H1 (cell line): ENCODE data around the gene PDE9A. TPM values are rescaled to one million over a fixed set of nuclear protein-coding genes. Genes with fewer than 3 reads are reported as not detected.

Source experiments
- CTCF ChIA-PET: fragments of 300-600 bp; sonication (Branson Sonifier 250); formaldehyde crosslinking; loops from one replicate; lab custom pipeline; 2021; ENCODE audit not compliant: partially characterized antibody; lab: Charles Lee
- POLR2A ChIA-PET: fragments of 300-600 bp; sonication (Branson Sonifier 250); formaldehyde crosslinking; loops from one replicate; lab custom pipeline; 2021; ENCODE audit warnings: inconsistent platforms; ENCODE audit not compliant: partially characterized antibody; lab: Charles Lee
- DNase-seq, 2 experiments: peaks; one replicate each; pipeline versions ENCODE4 v3.0.0 to v3.0.0-alpha.2; 2010 to 2022; ENCODE audit warnings: low spot score in 2 of 2, low read depth in 1 of 2, mixed read lengths in 1 of 2
- FAIRE-seq: peaks from 2 replicates; lab custom pipeline; 2011; peaks lifted over from hg19 to GRCh38; lab: Jason Lieb, UNC
- H2AFZ ChIP-seq: 2 replicates; pipeline ENCODE4 v1.8.1; 2012; ENCODE audit warnings: low read length, inconsistent platforms
- H2AK5ac ChIP-seq: 2 replicates; pipeline ENCODE4 v1.6.1; 2013; ENCODE audit warnings: low read depth, low read length
- H2BK120ac ChIP-seq: replicated peaks from 2 replicates; pipeline ENCODE3; 2013; ENCODE audit warnings: low read depth, low read length, inconsistent platforms
- H2BK12ac ChIP-seq: 2 replicates; pipeline ENCODE4 v1.6.1; 2013; ENCODE audit warnings: low read depth, low read length
- H2BK15ac ChIP-seq: 2 replicates; pipeline ENCODE4 v1.6.1; 2013; ENCODE audit warnings: low read length
- H2BK20ac ChIP-seq: 2 replicates; pipeline ENCODE4 v1.6.1; 2013; ENCODE audit warnings: low read length
- H2BK5ac ChIP-seq: 2 replicates; pipeline ENCODE4 v1.6.1; 2013; ENCODE audit warnings: low read depth, low read length
- H3K14ac ChIP-seq: 2 replicates; pipeline ENCODE4 v1.6.1; 2013; ENCODE audit warnings: inconsistent platforms; ENCODE audit not compliant: insufficient read length
- H3K18ac ChIP-seq: 2 replicates; pipeline ENCODE4 v1.6.1; 2013; ENCODE audit warnings: low read length; ENCODE audit errors: extremely low read depth
- H3K23ac ChIP-seq: 2 replicates; pipeline ENCODE4 v1.6.1; 2013; ENCODE audit warnings: inconsistent platforms; ENCODE audit not compliant: insufficient read length
- H3K23me2 ChIP-seq: 2 replicates; pipeline ENCODE4 v1.6.1; 2013; ENCODE audit warnings: low read depth, low read length
- H3K27ac ChIP-seq: 2 replicates; pipeline ENCODE4 v1.6.1; 2011; ENCODE audit warnings: low read depth, low read length, inconsistent platforms
- H3K27me3 ChIP-seq, 4 experiments: replicated peaks in 1 of 4; 1 replicate in 1 of 4; 2 replicates in 3 of 4; pipeline versions ENCODE4 v1.6.1 to v1.8.1; 2011 to 2013; ENCODE audit warnings: low read length in 3 of 4, mild to moderate bottlenecking in 3 of 4, inconsistent platforms in 2 of 4, mixed read lengths in 2 of 4, moderate library complexity in 1 of 4; ENCODE audit not compliant: control insufficient read depth in 3 of 4, insufficient read depth in 3 of 4; ENCODE audit errors: extremely low read depth in 1 of 4
- H3K36me3 ChIP-seq, 4 experiments: 2 replicates each; pipeline versions ENCODE4 v1.6.1 to v1.8.1; 2011 to 2013; ENCODE audit warnings: mild to moderate bottlenecking in 4 of 4, low read length in 3 of 4, moderate library complexity in 2 of 4, control low read depth in 1 of 4, inconsistent platforms in 1 of 4; ENCODE audit not compliant: insufficient read depth in 4 of 4, control insufficient read depth in 2 of 4
- H3K4ac ChIP-seq: replicated peaks from 2 replicates; pipeline ENCODE3; 2013; ENCODE audit warnings: low read length, low read depth, mixed read lengths, inconsistent platforms; ENCODE audit not compliant: insufficient read length
- H3K4me1 ChIP-seq, 4 experiments: replicated peaks in 1 of 4; 1 replicate in 1 of 4; 2 replicates in 3 of 4; pipeline versions ENCODE4 v1.6.1 to v1.8.1; 2011 to 2013; ENCODE audit warnings: low read length in 3 of 4, inconsistent platforms in 2 of 4, mixed read lengths in 1 of 4; ENCODE audit not compliant: insufficient read depth in 4 of 4, control insufficient read depth in 3 of 4
- H3K4me2 ChIP-seq, 2 experiments: 2 replicates each; pipeline versions ENCODE4 v1.6.1 to v1.8.1; 2011 to 2013; ENCODE audit warnings: low read depth in 2 of 2, low read length in 2 of 2, control low read depth in 1 of 2, inconsistent platforms in 1 of 2, mild to moderate bottlenecking in 1 of 2; ENCODE audit not compliant: insufficient read depth in 1 of 2
- H3K4me3 ChIP-seq, 4 experiments: fragments of 200-600, 300-600 bp in 1 of 4; sonication (generic), shearing (Covaris generic), sonication (Bioruptor Twin) in 1 of 4; 2 replicates each; pipeline versions ENCODE4 v1.5.1 to v1.8.1; 2011 to 2016; ENCODE audit warnings: low read length in 4 of 4, low read depth in 3 of 4, control low read depth in 2 of 4, inconsistent platforms in 2 of 4, mild to moderate bottlenecking in 2 of 4, mixed read lengths in 1 of 4, moderate library complexity in 1 of 4; ENCODE audit not compliant: insufficient read depth in 2 of 4; ENCODE audit errors: extremely low read depth in 1 of 4
- H3K56ac ChIP-seq: replicated peaks from 2 replicates; pipeline ENCODE3; 2013; ENCODE audit warnings: low read depth, mild to moderate bottlenecking, mixed read lengths, low read length, inconsistent platforms; ENCODE audit not compliant: insufficient read length
- H3K79me1 ChIP-seq: 2 replicates; pipeline ENCODE4 v1.6.1; 2013; ENCODE audit warnings: low read depth, low read length, control low read depth
- H3K79me2 ChIP-seq, 2 experiments: 2 replicates each; pipeline versions ENCODE4 v1.6.1 to v1.8.1; 2012 to 2013; ENCODE audit warnings: low read length in 2 of 2, mild to moderate bottlenecking in 2 of 2, inconsistent platforms in 1 of 2; ENCODE audit not compliant: insufficient read depth in 2 of 2, control insufficient read depth in 1 of 2
- H3K9ac ChIP-seq, 4 experiments: replicated peaks in 1 of 4; 1 replicate in 1 of 4; 2 replicates in 3 of 4; pipeline versions ENCODE4 v1.6.1 to v1.8.1; 2011 to 2013; ENCODE audit warnings: low read depth in 3 of 4, low read length in 3 of 4, control low read depth in 2 of 4, mild to moderate bottlenecking in 2 of 4, moderate library complexity in 2 of 4, inconsistent platforms in 1 of 4; ENCODE audit errors: extremely low read depth in 1 of 4
- H3K9me3 ChIP-seq, 2 experiments: 2 replicates each; pipeline versions ENCODE4 v1.6.1 to v1.8.1; 2012 to 2013; ENCODE audit warnings: mild to moderate bottlenecking in 2 of 2, moderate library complexity in 2 of 2, control low read depth in 1 of 2, inconsistent platforms in 1 of 2, low read depth in 1 of 2, low read length in 1 of 2, mixed read lengths in 1 of 2; ENCODE audit not compliant: insufficient read depth in 2 of 2
- H4K20me1 ChIP-seq, 2 experiments: replicated peaks in 1 of 2; 2 replicates each; pipeline versions ENCODE3 to v1.8.1; 2011 to 2013; ENCODE audit warnings: inconsistent platforms in 2 of 2, low read length in 2 of 2, mild to moderate bottlenecking in 1 of 2; ENCODE audit not compliant: insufficient read depth in 2 of 2, control insufficient read depth in 1 of 2
- H4K5ac ChIP-seq: 2 replicates; pipeline ENCODE4 v1.6.1; 2013; ENCODE audit warnings: low read length, low read depth, mixed read lengths, inconsistent platforms; ENCODE audit not compliant: insufficient read length
- H4K8ac ChIP-seq: 2 replicates; pipeline ENCODE4 v1.8.0; 2013; ENCODE audit warnings: mild to moderate bottlenecking, moderate library complexity, low read length, inconsistent platforms; ENCODE audit not compliant: insufficient read depth; ENCODE audit errors: extremely low read depth
- H4K91ac ChIP-seq: replicated peaks from 2 replicates; pipeline ENCODE3; 2013; ENCODE audit warnings: low read length, mixed read lengths, inconsistent platforms; ENCODE audit not compliant: insufficient read length
- ASH2L ChIP-seq: fragments of 200-600, 300-600 bp; sonication (generic); IDR thresholded peaks from one replicate; pipeline ENCODE4 v1.7.1; 2017; ENCODE audit warnings: low read length
- CREB1 ChIP-seq: IDR thresholded peaks from 2 replicates; pipeline ENCODE4 v1.6.1; 2012; ENCODE audit warnings: inconsistent platforms
- GTF2F1 ChIP-seq: IDR thresholded peaks from 2 replicates; pipeline ENCODE4 v1.6.1; 2012; ENCODE audit warnings: low read depth, low read length, improper control_type of control experiment, borderline replicate concordance
- JUND ChIP-seq: IDR thresholded peaks from 2 replicates; pipeline ENCODE4 v1.6.1; 2011; ENCODE audit warnings: mild to moderate bottlenecking, improper control_type of control experiment, low read length
- KDM1A ChIP-seq: fragments of 200-600, 300-600 bp; sonication (generic); IDR thresholded peaks from 2 replicates; pipeline ENCODE4 v1.7.1; 2016; ENCODE audit warnings: mild to moderate bottlenecking, low read length, borderline replicate concordance
- KDM5A ChIP-seq: fragments of 200-600 bp; IDR thresholded peaks from 2 replicates; pipeline ENCODE4 v1.7.1; 2012; ENCODE audit warnings: mild to moderate bottlenecking, low read length, inconsistent platforms, mixed read lengths
- TCF12 ChIP-seq: IDR thresholded peaks from 2 replicates; pipeline ENCODE4 v1.6.1; 2011; ENCODE audit warnings: low read depth, mild to moderate bottlenecking, low read length
- WGBS, 2 experiments: shearing (Covaris generic) in 1 of 2; methylation state at CpG; one replicate each; pipeline versions ENCODE4 v1.1.6 to v1.1.7; 2013 to 2015; ENCODE audit warnings: low lambda C conversion rate in 2 of 2, mixed read lengths in 2 of 2, inconsistent platforms in 1 of 2, low coverage in 1 of 2, missing lambda C conversion rate in 1 of 2; ENCODE audit not compliant: insufficient replicate concordance in 2 of 2, insufficient coverage in 1 of 2, insufficient read length in 1 of 2; ENCODE audit errors: extremely low coverage in 1 of 2, missing lambda C conversion rate in 1 of 2; 5-methylcytosine and 5-hydroxymethylcytosine counted together
- polyA plus RNA-seq, 7 experiments: library from polyadenylated mRNA; depleted of rRNA in 3 of 7; stranded (reverse) in 5 of 7; unstranded in 2 of 7; fragments of >200 nt in 5 of 7; fragments of 200-250 nt in 2 of 7; gene quantifications; 1 replicate in 5 of 7; 2 replicates in 1 of 7; 4 replicates in 1 of 7; pipeline versions ENCODE4 v1.2.1 to v1.2.3, GENCODE V29; 2011 to 2013; ENCODE audit warnings: missing spikeins in 2 of 7, mixed read lengths in 2 of 7
- total RNA-seq: library from RNA; stranded (reverse); fragmentation: NEBNext Ultra II Directional; extraction: Animal tissue kit (Norgen Biotek cat#: 25700); gene quantifications from 2 replicates; pipeline ENCODE4 v1.2.1, GENCODE V29; 2021

Gene PDE9A
- total and polyA plus RNA-seq, 2 of the 8 experiments (the other 6 are each of a cell fraction or from before 2014, with no cell fraction given), result 39.2 to 45.9 TPM

- no peak overlapping the region for H3K14ac ChIP-seq
- no peak overlapping the region for H3K56ac ChIP-seq
- no peak overlapping the region for H3K23ac ChIP-seq
- no peak overlapping the region for H2BK12ac ChIP-seq
- no peak overlapping the region for H2AK5ac ChIP-seq
- H4K8ac ChIP-seq, result no peak overlapping the region
- no peak overlapping the region for H2BK120ac ChIP-seq
- H3K4me1 ChIP-seq, result peaks cover 0 to 2% (median 0%) of the 10 kb centered on the region in 4 experiments; a peak in 1 of 7 replicates
- no peak overlapping the region for H3K18ac ChIP-seq
- ChIA-PET POLR2A (no interaction called here), CTCF (interaction anchor here (0.8 to 1.1 kb wide), 2 partner anchors 9 to 12 kb away, joined by 3 to 5 read pairs; no protein-coding TSS in a partner anchor)
- peaks cover 7% of the 10 kb centered on the region; the same call in 1 of the 2 replicates for H3K23me2 ChIP-seq
- no peak overlapping the region for H3K27ac ChIP-seq
- no peak overlapping the region for H2BK15ac ChIP-seq
- H3K79me1 ChIP-seq, result no peaks in the 10 kb centered on the region
- no peak overlapping the region for H4K91ac ChIP-seq
- H2AFZ ChIP-seq, result no peak overlapping the region
- no peak overlapping the region for H3K9ac ChIP-seq
- no peak overlapping the region for H4K5ac ChIP-seq
- 90% methylated on average over 9 of the region's 9 CpGs; no CpG with 5 or more reads in 1 of the 2 experiments for WGBS, 2 experiments
- DNase-seq (no peak), FAIRE-seq (no peak)
- no peaks in the 10 kb centered on the region for H3K79me2 ChIP-seq
- H3K36me3 ChIP-seq, result peaks cover 0 to 30% (median 8%) of the 10 kb centered on the region in 4 experiments; a peak in 6 of 8 replicates
- H3K9me3 ChIP-seq, result no peaks in the 10 kb centered on the region
- H3K4ac ChIP-seq, result no peak overlapping the region
- H3K4me3 ChIP-seq, result no peak overlapping the region
- no peak overlapping the region for H3K4me2 ChIP-seq
- H4K20me1 ChIP-seq, result peaks cover 2 to 13% of the 10 kb centered on the region in 2 experiments
- H3K27me3 ChIP-seq, result no peaks in the 10 kb centered on the region
- H2BK5ac ChIP-seq, result no peak overlapping the region
- H2BK20ac ChIP-seq, result no peak overlapping the region
- TF ChIP-seq ASH2L, result no peak
- TF ChIP-seq JUND, result no peak
- no peak for TF ChIP-seq KDM5A
- TF ChIP-seq CREB1, result no peak
- no peak for TF ChIP-seq TCF12
- no peak for TF ChIP-seq KDM1A
- TF ChIP-seq GTF2F1, result no peak
Measured at GRCh38 chr21:42695697-42696380, 42.4 kb downstream of the PDE9A start.
